ENCODE data around the gene CFAP97.

CFAP97 gene

GRCh38 chr4:185118876-185119275, 84.9 kb downstream of the CFAP97 start:
- Histone ChIP-seq H3K4me3 (ENCODE audit: low read length) (no peak overlapping the region), H3K27ac (ENCODE audit: low read length) (no peak overlapping the region), H3K9me3 (ENCODE audit: insufficient read depth, low read length) (no peaks in the 10 kb centered on the region), H2AFZ (ENCODE audit: low read depth, low read length) (no peak overlapping the region), H3K4me1 (ENCODE audit: low read length) (no peaks in the 10 kb centered on the region), H3K4me2 (ENCODE audit: low read length) (no peak overlapping the region), H4K20me1 (ENCODE audit: insufficient read depth, low read length) (no peaks in the 10 kb centered on the region), H3K9ac (ENCODE audit: low read length) (no peak overlapping the region), H3K79me2 (ENCODE audit: low read length) (no peaks in the 10 kb centered on the region), H3K27me3 (ENCODE audit: low read depth, low read length) (no peaks in the 10 kb centered on the region), H3K36me3 (replicated peaks; ENCODE audit: low read depth, low read length) (no peaks in the 10 kb centered on the region)
- TF ChIP-seq CTCF (IDR thresholded peaks at IDR 0.05; ENCODE audit: low read depth, low read length): no peak
- TF ChIP-seq EZH2phosphoT487 (IDR thresholded peaks at IDR 0.05; ENCODE audit: low read depth): no peak

- no peak for TF ChIP-seq CTCF (IDR thresholded peaks at IDR 0.05; ENCODE audit: low read depth, low read length)
- no peak for TF ChIP-seq EZH2phosphoT487 (IDR thresholded peaks at IDR 0.05; ENCODE audit: low read depth)
- H3K4me3 ChIP-seq (ENCODE audit: low read length): no peak overlapping the region
Observed at GRCh38 chr4:185117300-185117934, 86.4 kb downstream of the CFAP97 start.

GRCh38 chr4:185115827-185116232, 88.0 kb downstream of the CFAP97 start:
- H3K9ac ChIP-seq (ENCODE audit: low read length): no peak overlapping the region

More at GRCh38 chr4:185117300-185117934, 86.4 kb downstream of the CFAP97 start:
- no peaks in the 10 kb centered on the region for H3K9me3 ChIP-seq (ENCODE audit: insufficient read depth, low read length)
- no peak overlapping the region for H3K9ac ChIP-seq (ENCODE audit: low read length)
- no peaks in the 10 kb centered on the region for H3K4me1 ChIP-seq (ENCODE audit: low read length)
- no peaks in the 10 kb centered on the region for H4K20me1 ChIP-seq (ENCODE audit: insufficient read depth, low read length)
- no peaks in the 10 kb centered on the region for H3K36me3 ChIP-seq (replicated peaks; ENCODE audit: low read depth, low read length)
- no peaks in the 10 kb centered on the region for H3K27me3 ChIP-seq (ENCODE audit: low read depth, low read length)
- no peak overlapping the region for H3K4me2 ChIP-seq (ENCODE audit: low read length)
- H2AFZ ChIP-seq (ENCODE audit: low read depth, low read length): no peak overlapping the region
- H3K27ac ChIP-seq (ENCODE audit: low read length): no peak overlapping the region
- no peaks in the 10 kb centered on the region for H3K79me2 ChIP-seq (ENCODE audit: low read length)

GRCh38 chr4:185113340-185113739, 90.5 kb downstream of the CFAP97 start:
- no peak for TF ChIP-seq CTCF (IDR thresholded peaks at IDR 0.05; ENCODE audit: low read depth, low read length)
- TF ChIP-seq EZH2phosphoT487 (IDR thresholded peaks at IDR 0.05; ENCODE audit: low read depth): no peak
- no peak overlapping the region for H2AFZ ChIP-seq (ENCODE audit: low read depth, low read length)

More at GRCh38 chr4:185115827-185116232, 88.0 kb downstream of the CFAP97 start:
- H3K27ac ChIP-seq (ENCODE audit: low read length): no peak overlapping the region
- H3K4me1 ChIP-seq (ENCODE audit: low read length): no peaks in the 10 kb centered on the region
- no peak overlapping the region for H2AFZ ChIP-seq (ENCODE audit: low read depth, low read length)
- H3K4me2 ChIP-seq (ENCODE audit: low read length): no peak overlapping the region
- H3K4me3 ChIP-seq (ENCODE audit: low read length): no peak overlapping the region
- H3K36me3 ChIP-seq (replicated peaks; ENCODE audit: low read depth, low read length): no peaks in the 10 kb centered on the region
- no peaks in the 10 kb centered on the region for H3K79me2 ChIP-seq (ENCODE audit: low read length)
- H4K20me1 ChIP-seq (ENCODE audit: insufficient read depth, low read length): no peaks in the 10 kb centered on the region
- TF ChIP-seq EZH2phosphoT487 (IDR thresholded peaks at IDR 0.05; ENCODE audit: low read depth): no peak
- TF ChIP-seq CTCF (IDR thresholded peaks at IDR 0.05; ENCODE audit: low read depth, low read length): no peak
- H3K27me3 ChIP-seq (ENCODE audit: low read depth, low read length): no peaks in the 10 kb centered on the region
- no peaks in the 10 kb centered on the region for H3K9me3 ChIP-seq (ENCODE audit: insufficient read depth, low read length)

More at GRCh38 chr4:185113340-185113739, 90.5 kb downstream of the CFAP97 start:
- Histone ChIP-seq H3K27ac (ENCODE audit: low read length) (no peak overlapping the region), H3K4me3 (ENCODE audit: low read length) (no peak overlapping the region), H3K9ac (ENCODE audit: low read length) (no peak overlapping the region), H3K4me1 (ENCODE audit: low read length) (no peaks in the 10 kb centered on the region), H3K27me3 (ENCODE audit: low read depth, low read length) (no peaks in the 10 kb centered on the region), H3K4me2 (ENCODE audit: low read length) (no peak overlapping the region), H3K9me3 (ENCODE audit: insufficient read depth, low read length) (no peaks in the 10 kb centered on the region), H3K36me3 (replicated peaks; ENCODE audit: low read depth, low read length) (no peaks in the 10 kb centered on the region), H4K20me1 (ENCODE audit: insufficient read depth, low read length) (no peaks in the 10 kb centered on the region), H3K79me2 (ENCODE audit: low read length) (no peaks in the 10 kb centered on the region)
